NB4 (cell line): ENCODE data around the gene LCLAT1.

ENCODE experiments used
- DNase-seq: peaks from one replicate; pipeline ENCODE4 v3.0.0; 2010; ENCODE audit warnings: low read depth
- H3K4me3 ChIP-seq: one replicate; pipeline ENCODE4 v1.5.1; 2011; ENCODE audit warnings: mild to moderate bottlenecking, low read depth, low read length, moderate library complexity
- CTCF ChIP-seq: IDR thresholded peaks from one replicate; pipeline ENCODE4 v1.5.1; 2012; ENCODE audit warnings: low read depth, low read length
- MAX ChIP-seq: IDR thresholded peaks from 2 replicates; pipeline ENCODE4 v1.6.1; 2011; ENCODE audit warnings: low read depth, low read length
- MYC ChIP-seq: IDR thresholded peaks from 2 replicates; pipeline ENCODE4 v1.6.1; 2011; ENCODE audit warnings: low read depth, low read length
- POLR2A ChIP-seq: IDR thresholded peaks from 2 replicates; pipeline ENCODE4 v1.6.1; 2011; ENCODE audit warnings: mild to moderate bottlenecking; ENCODE audit not compliant: insufficient read length; ENCODE audit errors: extremely low read depth

Gene LCLAT1

GRCh38 chr2:30677231-30677630 lies 230.2 kb downstream of the LCLAT1 start:
- no peak for TF ChIP-seq POLR2A
- no peak for TF ChIP-seq MYC
- TF ChIP-seq MAX, result no peak
- no peak for DNase-seq

GRCh38 chr2:30677861-30678385 lies 230.9 kb downstream of the LCLAT1 start:
- no peak for DNase-seq
- TF ChIP-seq CTCF (no peak), POLR2A (no peak), MYC (no peak), MAX (no peak)
- no peak overlapping the region for H3K4me3 ChIP-seq

More at GRCh38 chr2:30677231-30677630, 230.2 kb downstream of the LCLAT1 start:
- H3K4me3 ChIP-seq, result no peak overlapping the region

- TF ChIP-seq MAX, result no peak
- no peak for TF ChIP-seq POLR2A
- TF ChIP-seq CTCF, result no peak
- TF ChIP-seq MYC, result no peak
- DNase-seq, result no peak
- no peak overlapping the region for H3K4me3 ChIP-seq
These were observed 231.5 kb downstream of the LCLAT1 start for GRCh38 chr2:30678410-30679137.

GRCh38 chr2:30679426-30680088 lies 232.5 kb downstream of the LCLAT1 start:
- no peak overlapping the region for H3K4me3 ChIP-seq
- TF ChIP-seq MAX (no peak), CTCF (no peak), MYC (no peak), POLR2A (no peak)
- no peak for DNase-seq

GRCh38 chr2:30680121-30680520 lies 233.1 kb downstream of the LCLAT1 start:
- no peak overlapping the region for H3K4me3 ChIP-seq
- DNase-seq, result no peak
- TF ChIP-seq POLR2A, result no peak
- TF ChIP-seq CTCF, result no peak
- TF ChIP-seq MAX, result no peak
- TF ChIP-seq MYC, result no peak

GRCh38 chr2:30681022-30681421 lies 234.0 kb downstream of the LCLAT1 start:
- no peak for DNase-seq
- H3K4me3 ChIP-seq, result no peak overlapping the region
- TF ChIP-seq POLR2A (no peak), CTCF (no peak), MAX (no peak), MYC (no peak)
